Measurements from ENCODE around the gene PTTG1IP. TPM values are rescaled to one million over a fixed set of nuclear protein-coding genes. Genes with fewer than 3 reads are reported as not detected.
"Not testable (repeated sequence)": the region's sequence is repeated elsewhere in the genome, so short reads cannot be mapped to it uniquely, and the experiment has no call there.

PTTG1IP gene
- total RNA-seq (2014; rRNA removed; shearing (Covaris generic)), result 377 and 408 TPM in 2 replicates
- polyA plus RNA-seq (2015; cell fraction: cytosol; rRNA removed), result 335 and 348 TPM in 2 replicates
- 228 and 231 TPM in 2 replicates for polyA plus RNA-seq (2015; cell fraction: nucleus; rRNA removed)

GRCh38 chr21:44873356-44874239 lies at the start of gene PTTG1IP:
PTTG1IP (minus strand) TSS chr21:44873690; CDS start chr21:44873616, 74 bp downstream.
- DNase-seq (ENCODE audit: low read depth), result peak; percentile 95

GRCh38 chr21:44921928-44922327 lies 48.4 kb upstream of the PTTG1IP start:
- DNase-seq (ENCODE audit: low read depth), result no peak

GRCh38 chr21:44920694-44921604 lies 47.5 kb upstream of the PTTG1IP start, which contains the start of gene ITGB2:
ITGB2 (minus strand) TSS chr21:44920899; CDS start chr21:44910782, 10,117 bp downstream.
- no peak for DNase-seq (ENCODE audit: low read depth)

GRCh38 chr21:44919913-44920693 lies 46.6 kb upstream of the PTTG1IP start:
- DNase-seq (ENCODE audit: low read depth), result no peak

GRCh38 chr21:44919111-44919912 lies 45.8 kb upstream of the PTTG1IP start:
- DNase-seq (ENCODE audit: low read depth), result no peak

GRCh38 chr21:44918581-44919033 lies 45.1 kb upstream of the PTTG1IP start:
- no peak for DNase-seq (ENCODE audit: low read depth)

- DNase-seq (ENCODE audit: low read depth), result no peak
These were observed 44.6 kb upstream of the PTTG1IP start for GRCh38 chr21:44918107-44918470.

- DNase-seq (ENCODE audit: low read depth), result no peak
These were observed 44.1 kb upstream of the PTTG1IP start for GRCh38 chr21:44917446-44918106.

- peak; percentile 32 for DNase-seq (ENCODE audit: low read depth)
These were observed 43.5 kb upstream of the PTTG1IP start for GRCh38 chr21:44916965-44917364.

GRCh38 chr21:44914176-44914874 lies 40.8 kb upstream of the PTTG1IP start:
- no peak for DNase-seq (ENCODE audit: low read depth)

GRCh38 chr21:44913425-44914175 lies 40.1 kb upstream of the PTTG1IP start:
- DNase-seq (ENCODE audit: low read depth), result no peak

GRCh38 chr21:44912506-44913412 lies 39.3 kb upstream of the PTTG1IP start:
- DNase-seq (ENCODE audit: low read depth), result not testable (repeated sequence)

- no peak for DNase-seq (ENCODE audit: low read depth)
These were observed 38.6 kb upstream of the PTTG1IP start for GRCh38 chr21:44912158-44912473.

GRCh38 chr21:44911384-44912157 lies 38.1 kb upstream of the PTTG1IP start:
- peak; percentile 46 for DNase-seq (ENCODE audit: low read depth)

- DNase-seq (ENCODE audit: low read depth), result no peak
These were observed 37.5 kb upstream of the PTTG1IP start for GRCh38 chr21:44911068-44911383.
